GM12891 (cell line): Measurements from ENCODE around the gene NDFIP1.

Experiments used
- DNase-seq: peaks from one replicate; pipeline ENCODE4 v3.0.0; 2011; ENCODE audit warnings: low spot score; ENCODE audit not compliant: insufficient read length
- FAIRE-seq: peaks from 2 replicates; lab custom pipeline; 2011; peaks lifted over from hg19 to GRCh38; lab: Jason Lieb, UNC
- PAX5 ChIP-seq: IDR thresholded peaks from 2 replicates; pipeline ENCODE4 v1.6.1; 2011; ENCODE audit warnings: low read length, moderate library complexity, mild to moderate bottlenecking; ENCODE audit not compliant: insufficient read depth, severe bottlenecking
- POLR2A ChIP-seq: IDR thresholded peaks from 2 replicates; pipeline ENCODE4 v1.6.1; 2011; ENCODE audit warnings: low read depth, low read length, control low read depth
- POLR2AphosphoS5 ChIP-seq: IDR thresholded peaks from 2 replicates; pipeline ENCODE4 v1.6.1; 2011; ENCODE audit warnings: low read depth, low read length, control low read depth
- POU2F2 ChIP-seq: IDR thresholded peaks from 2 replicates; pipeline ENCODE4 v1.6.1; 2011; ENCODE audit warnings: low read depth, mild to moderate bottlenecking, control low read depth, low read length, moderate library complexity
- SPI1 ChIP-seq: IDR thresholded peaks from 2 replicates; pipeline ENCODE4 v1.6.1; 2011; ENCODE audit warnings: low read depth, low read length, control low read depth
- TAF1 ChIP-seq: IDR thresholded peaks from 2 replicates; pipeline ENCODE4 v1.6.1; 2011; ENCODE audit warnings: low read depth, low read length, control low read depth

NDFIP1 gene

DNA sequence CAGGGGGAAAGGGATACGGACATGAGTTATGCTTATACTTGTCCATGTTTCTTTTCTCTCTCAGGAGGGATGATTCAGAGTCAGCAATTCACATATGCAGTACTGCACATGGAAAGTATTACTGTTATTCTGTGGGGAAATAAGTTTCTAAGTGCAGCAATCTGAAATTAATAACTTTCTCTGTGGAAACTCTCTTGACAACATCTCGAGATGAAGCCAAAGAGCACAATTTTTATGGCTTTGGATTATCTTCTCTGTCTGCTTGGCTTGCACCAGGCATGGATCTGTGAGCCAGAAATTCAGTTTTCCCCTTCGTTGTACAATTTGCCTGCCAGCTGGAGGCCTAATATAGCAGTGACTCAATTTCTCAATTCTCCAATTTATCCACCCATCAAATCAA, 2.5 kb upstream of the NDFIP1 start:
- DNase-seq: no peak
- no peak for TF ChIP-seq PAX5
- no peak for TF ChIP-seq POLR2AphosphoS5
- TF ChIP-seq POU2F2: no peak
- TF ChIP-seq TAF1: no peak
- no peak for TF ChIP-seq SPI1
- no peak for TF ChIP-seq POLR2A
- FAIRE-seq: no peak

DNA sequence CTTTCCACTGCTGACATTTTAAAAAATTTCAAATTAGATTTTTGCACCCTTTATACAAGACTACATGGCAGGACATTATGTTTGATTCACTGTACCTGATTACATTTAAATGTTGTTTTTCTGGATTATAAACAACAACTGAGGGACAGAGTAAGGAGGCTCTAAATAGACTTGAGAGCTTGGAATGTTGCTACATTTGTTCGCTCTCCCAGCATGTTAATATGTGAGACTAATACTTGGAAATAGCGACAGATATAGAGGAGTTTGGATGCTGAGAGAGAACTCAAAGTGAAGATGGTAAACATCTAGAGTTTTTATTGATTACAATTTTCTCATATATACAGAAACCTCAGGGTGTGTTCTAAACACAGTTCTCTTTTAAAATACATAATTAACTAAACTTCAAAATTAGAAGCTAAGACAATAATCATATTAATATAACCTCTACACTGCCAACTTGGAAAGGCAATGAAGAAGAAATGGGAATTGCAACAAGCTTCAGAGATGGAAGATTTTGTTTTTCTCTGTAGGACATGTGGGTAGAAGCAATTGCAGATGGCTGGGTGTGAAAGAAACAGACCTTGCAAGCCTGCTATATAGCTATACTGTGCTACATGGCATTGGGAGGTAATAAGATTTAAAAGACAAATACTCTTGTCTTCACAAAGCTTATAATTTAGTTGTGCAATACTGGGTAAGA, 1.4 kb upstream of the NDFIP1 start:
- TF ChIP-seq POLR2AphosphoS5: no peak
- TF ChIP-seq SPI1: no peak
- no peak for TF ChIP-seq PAX5
- no peak for TF ChIP-seq TAF1
- TF ChIP-seq POLR2A: no peak
- no peak for TF ChIP-seq POU2F2
- FAIRE-seq (no peak), DNase-seq (no peak)

DNA sequence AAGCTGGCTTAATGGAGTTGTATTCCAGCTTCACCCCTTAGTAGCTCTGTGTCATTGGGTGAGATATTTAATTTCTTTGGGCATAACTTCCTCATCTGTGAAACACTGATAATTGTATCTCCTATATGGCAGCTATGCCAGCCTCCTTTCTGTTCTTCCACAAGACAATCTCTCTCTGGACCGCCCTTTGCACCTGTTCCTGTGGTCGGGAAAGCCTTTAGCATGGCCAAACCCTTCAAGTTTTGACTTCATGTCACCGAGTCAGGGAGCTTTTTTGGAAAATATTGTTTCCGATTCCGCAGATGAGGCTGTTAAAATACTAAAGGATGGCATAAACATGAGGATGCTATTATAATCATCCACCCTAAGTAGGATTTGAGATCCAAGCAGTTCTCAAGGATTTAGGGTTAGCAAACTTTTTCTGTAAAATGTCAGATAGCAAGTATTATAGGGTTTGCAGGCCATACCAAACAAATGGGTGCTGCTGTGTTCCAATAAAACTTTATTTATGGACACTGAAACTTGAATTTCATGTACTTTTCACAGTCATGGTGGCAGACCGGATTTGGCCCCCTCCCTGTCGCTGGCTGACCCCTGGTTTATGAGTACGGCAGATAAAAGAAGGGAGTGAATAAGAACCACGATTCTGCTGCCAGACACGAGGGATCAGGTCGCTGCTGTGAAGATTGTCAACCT, 695 bp upstream of the NDFIP1 start:
- FAIRE-seq (no peak), DNase-seq (no peak)
- TF ChIP-seq POU2F2 (no peak), POLR2A (no peak), POLR2AphosphoS5 (no peak), PAX5 (no peak), TAF1 (no peak), SPI1 (no peak)

DNA sequence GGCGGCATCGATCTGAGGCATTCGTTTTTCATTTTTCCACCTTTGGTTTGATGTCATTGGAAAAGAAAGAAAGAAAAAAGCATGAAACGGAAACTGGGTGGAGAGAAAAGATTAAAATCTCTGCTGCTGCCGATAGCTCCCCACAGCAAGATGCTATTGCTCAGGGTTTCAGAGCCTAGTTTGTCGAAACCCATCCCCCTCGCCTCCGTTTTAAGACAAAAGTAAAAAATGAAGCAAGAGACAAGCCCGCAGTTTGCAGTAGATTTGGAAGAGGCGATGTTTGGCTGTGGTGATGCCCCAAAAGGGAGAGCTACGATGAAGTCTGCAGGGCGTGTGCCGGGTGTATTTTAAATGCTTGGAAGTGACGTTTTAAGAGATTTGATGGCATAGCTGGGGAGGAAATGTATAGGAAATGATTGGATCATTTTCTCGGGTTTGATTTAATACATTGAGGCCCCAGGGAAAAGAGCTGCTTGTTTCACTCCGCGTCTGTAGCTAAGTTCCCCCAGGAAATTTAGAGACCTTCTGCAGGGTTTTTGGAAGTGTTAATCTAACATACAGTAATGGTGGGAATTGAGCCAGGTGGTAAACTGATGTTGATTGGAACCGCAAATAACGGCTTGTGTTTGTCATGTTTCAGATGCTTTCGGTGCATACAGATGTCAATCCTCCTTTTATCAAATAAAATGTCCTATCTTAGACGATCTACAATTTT, 909 bp downstream of the NDFIP1 start:
- DNase-seq (peak; percentile 11), FAIRE-seq (no peak)
- no peak for TF ChIP-seq POU2F2
- TF ChIP-seq SPI1: no peak
- TF ChIP-seq TAF1: no peak
- no peak for TF ChIP-seq POLR2AphosphoS5
- TF ChIP-seq POLR2A: no peak
- no peak for TF ChIP-seq PAX5

DNA sequence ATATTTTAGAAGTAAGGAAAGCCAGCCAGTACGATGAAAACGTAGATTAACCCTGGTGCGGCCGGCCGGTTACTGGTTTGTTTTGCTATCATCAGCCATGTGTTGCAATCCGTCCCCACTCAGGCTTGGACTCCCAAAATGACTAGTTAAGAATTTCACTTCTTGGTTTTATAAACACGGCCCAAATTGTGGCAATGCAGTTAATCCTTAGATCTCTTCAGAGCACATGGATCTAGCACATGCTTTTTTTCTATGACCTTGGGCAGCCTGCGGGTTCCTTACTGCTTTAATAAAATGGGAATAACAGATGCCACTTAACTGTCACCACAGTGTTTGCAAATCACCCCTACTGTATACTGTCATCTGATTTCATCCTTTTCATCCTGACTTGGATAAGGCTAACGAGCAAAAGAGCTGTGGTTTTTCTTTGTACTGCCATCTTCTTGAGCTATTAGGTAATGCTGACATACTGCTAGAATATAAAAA, 1.5 kb downstream of the NDFIP1 start:
- no peak for TF ChIP-seq POLR2AphosphoS5
- no peak for TF ChIP-seq POLR2A
- TF ChIP-seq POU2F2: no peak
- TF ChIP-seq PAX5: peak; percentile 97
- TF ChIP-seq SPI1: peak; percentile 91
- no peak for TF ChIP-seq TAF1
- peak; percentile 16 for DNase-seq
- FAIRE-seq: no peak

DNA sequence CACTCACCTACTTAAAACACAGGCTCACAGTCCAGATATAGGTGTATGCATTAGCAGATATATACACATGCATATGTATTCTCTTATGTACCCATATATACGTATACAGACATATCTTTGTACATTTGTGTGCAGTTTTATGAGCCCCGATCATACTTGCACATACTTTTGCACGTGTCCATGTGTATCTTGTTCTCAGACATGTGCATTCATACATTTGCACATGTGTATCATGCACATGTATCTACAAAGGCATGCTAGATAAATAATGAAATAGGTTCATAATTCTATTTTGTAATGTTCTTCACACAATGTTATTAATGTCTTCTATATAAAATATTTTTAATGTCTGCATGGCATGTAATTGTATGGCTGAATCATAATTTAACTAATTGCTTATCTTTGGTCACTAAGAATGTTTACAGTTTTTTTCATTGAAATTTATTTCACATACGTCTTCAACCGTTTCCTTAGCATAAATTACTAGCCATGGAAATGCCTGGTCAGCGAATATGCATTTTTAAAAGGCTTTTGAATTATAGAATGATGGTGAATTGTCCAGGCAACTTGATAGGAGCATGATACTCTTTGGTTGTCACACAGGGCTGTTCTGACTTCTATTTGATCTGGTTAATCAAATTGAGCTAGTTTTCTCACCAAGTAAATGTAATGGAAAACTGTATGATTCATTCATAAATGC, 2.6 kb downstream of the NDFIP1 start:
- no peak for TF ChIP-seq SPI1
- TF ChIP-seq POU2F2: no peak
- TF ChIP-seq TAF1: no peak
- no peak for TF ChIP-seq POLR2AphosphoS5
- TF ChIP-seq POLR2A: no peak
- no peak for TF ChIP-seq PAX5
- DNase-seq (no peak), FAIRE-seq (no peak)

DNA sequence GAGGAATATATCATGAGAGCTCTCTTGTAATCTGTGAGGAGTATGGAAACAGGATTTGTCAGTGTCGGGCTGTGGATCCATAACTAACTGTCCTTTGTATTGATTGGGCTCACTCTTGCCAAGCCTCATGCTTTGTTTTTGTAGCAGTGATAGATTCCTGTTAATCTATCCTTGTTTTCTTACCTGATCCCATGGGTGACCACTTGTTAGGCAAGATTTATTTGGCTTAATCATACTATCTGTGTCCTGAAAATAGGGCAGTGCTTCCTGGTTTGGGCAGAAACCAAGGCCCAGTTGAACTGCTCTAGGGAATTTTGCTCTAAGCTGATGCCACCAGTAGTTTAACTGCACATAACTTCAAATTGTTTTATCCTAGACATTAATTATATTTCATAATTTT, 6.1 kb downstream of the NDFIP1 start:
- FAIRE-seq: no peak
- TF ChIP-seq TAF1 (no peak), SPI1 (no peak), POLR2A (no peak), POU2F2 (no peak), PAX5 (no peak)
- DNase-seq: no peak

DNA sequence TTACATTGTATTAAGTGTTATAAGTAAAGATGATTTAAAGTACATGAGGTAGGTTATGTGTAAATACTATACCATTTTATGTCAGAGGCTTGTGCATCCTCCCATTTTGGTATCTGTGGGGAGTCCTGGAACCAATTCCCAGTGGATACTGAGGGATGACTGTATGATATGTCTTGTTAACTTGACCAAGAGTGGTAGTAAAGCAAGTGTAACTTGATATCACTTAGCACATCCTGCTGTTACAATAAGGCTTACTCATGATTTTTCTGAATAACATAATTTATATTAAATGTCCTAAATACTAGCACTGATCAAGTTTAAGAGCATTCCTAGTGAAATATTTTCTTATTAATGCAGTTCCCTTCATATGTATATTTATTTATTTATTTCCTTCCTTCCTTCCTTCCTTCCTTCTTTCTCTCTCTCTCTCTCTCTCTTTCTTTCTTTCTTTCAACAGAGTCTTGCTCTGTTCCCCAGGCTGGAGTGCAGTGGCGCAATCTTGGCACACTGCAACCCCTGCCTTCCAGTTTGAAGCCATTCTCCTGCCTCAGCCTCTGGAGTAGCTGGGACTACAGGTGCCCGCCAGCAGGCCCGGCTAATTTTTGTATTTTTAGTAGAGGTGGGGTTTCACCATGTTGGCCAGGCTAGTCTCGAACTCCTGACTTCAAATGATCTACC, 7.5 kb downstream of the NDFIP1 start:
- TF ChIP-seq POLR2A (no peak), PAX5 (no peak), SPI1 (no peak), POU2F2 (no peak), TAF1 (no peak), POLR2AphosphoS5 (no peak)
- no peak for DNase-seq
- no peak for FAIRE-seq
